ENCODE measurements around the gene ARHGEF28. TPM values are rescaled to one million over a fixed set of nuclear protein-coding genes. Genes with fewer than 3 reads are reported as not detected.

Gene ARHGEF28
- total and polyA plus RNA-seq, 8 donors: 13.9 to 156 (median 55.7) TPM

DNA sequence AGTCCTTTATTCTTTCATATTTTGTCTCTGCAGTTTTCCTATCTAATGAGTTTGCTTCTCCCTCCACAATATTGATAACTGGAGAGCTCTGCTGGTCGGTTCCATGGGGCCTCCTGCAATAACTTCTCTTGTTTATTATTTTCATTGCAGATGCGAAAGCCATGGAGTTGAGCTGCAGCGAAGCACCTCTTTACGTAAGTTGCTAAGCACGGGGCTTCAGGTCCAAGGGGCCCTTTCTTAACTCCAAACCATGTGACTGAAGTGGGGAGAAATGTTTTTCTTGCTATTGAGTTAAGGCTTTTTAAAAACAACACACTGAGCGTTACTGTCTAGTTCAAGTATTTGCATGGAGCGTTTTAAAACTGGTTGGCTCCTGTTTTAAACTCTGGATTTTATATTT lies 58.7 kb downstream of the ARHGEF28 start:
- Histone ChIP-seq H3K36me3 (peaks cover 0 to 12% (median 3%) of the 10 kb centered on the region in 4 donors), H3K27me3 (no peaks in the 10 kb centered on the region), H3K27ac (no peak overlapping the region), H3K4me1 (no peaks in the 10 kb centered on the region), H3K4me3 (no peak overlapping the region), H3K9me3 (no peaks in the 10 kb centered on the region)
- DNase-seq: no peak
- 79 to 90% (median 82%) methylated on average over 7 of the region's 7 CpGs for WGBS, 5 donors
- TF ChIP-seq POLR2AphosphoS5 (IDR thresholded peaks at IDR 0.05) (no peak), EP300 (IDR thresholded peaks at IDR 0.05) (no peak), POLR2A (IDR thresholded peaks at IDR 0.05) (no peak)
- TF ChIP-seq, protein P1, sequence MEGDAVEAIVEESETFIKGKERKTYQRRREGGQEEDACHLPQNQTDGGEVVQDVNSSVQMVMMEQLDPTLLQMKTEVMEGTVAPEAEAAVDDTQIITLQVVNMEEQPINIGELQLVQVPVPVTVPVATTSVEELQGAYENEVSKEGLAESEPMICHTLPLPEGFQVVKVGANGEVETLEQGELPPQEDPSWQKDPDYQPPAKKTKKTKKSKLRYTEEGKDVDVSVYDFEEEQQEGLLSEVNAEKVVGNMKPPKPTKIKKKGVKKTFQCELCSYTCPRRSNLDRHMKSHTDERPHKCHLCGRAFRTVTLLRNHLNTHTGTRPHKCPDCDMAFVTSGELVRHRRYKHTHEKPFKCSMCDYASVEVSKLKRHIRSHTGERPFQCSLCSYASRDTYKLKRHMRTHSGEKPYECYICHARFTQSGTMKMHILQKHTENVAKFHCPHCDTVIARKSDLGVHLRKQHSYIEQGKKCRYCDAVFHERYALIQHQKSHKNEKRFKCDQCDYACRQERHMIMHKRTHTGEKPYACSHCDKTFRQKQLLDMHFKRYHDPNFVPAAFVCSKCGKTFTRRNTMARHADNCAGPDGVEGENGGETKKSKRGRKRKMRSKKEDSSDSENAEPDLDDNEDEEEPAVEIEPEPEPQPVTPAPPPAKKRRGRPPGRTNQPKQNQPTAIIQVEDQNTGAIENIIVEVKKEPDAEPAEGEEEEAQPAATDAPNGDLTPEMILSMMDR (IDR thresholded peaks at IDR 0.05): no peak
- intact Hi-C loops (cut with DNase I; ENCODE audit: low total_unique reads): no loop called here

DNA sequence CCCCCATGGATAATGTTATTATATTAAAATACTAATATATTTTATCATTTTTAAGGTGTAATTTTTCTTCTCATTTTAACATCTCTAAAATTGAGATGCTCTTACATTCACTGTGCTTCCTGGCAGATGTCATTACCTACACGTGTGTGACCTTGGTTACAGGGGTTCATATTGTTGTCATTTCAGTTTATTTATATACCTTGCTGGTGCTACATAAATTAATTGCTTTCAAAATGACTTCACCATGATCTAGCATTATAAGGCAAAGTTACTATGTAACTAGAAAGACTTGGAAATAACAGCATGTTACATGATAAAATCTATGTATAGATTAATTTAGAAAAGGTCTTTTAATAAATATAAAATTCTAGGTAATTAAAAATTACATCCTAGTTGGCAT lies 60.9 kb downstream of the ARHGEF28 start:
- H3K27me3 ChIP-seq: no peaks in the 10 kb centered on the region
- no peaks in the 10 kb centered on the region for H3K4me1 ChIP-seq
- H3K36me3 ChIP-seq: peaks cover 0 to 12% (median 3%) of the 10 kb centered on the region in 4 donors
- 29 to 51% (median 40%) methylated on average over 1 of the region's 1 CpG for whole genome bisulfite sequencing, 5 donors
- H3K27ac ChIP-seq: no peak overlapping the region
- no peaks in the 10 kb centered on the region for H3K9me3 ChIP-seq
- H3K4me3 ChIP-seq: no peak overlapping the region
- no peak for DNase-seq
- intact Hi-C loops (cut with DNase I; ENCODE audit: low total_unique reads): no loop called here
- TF ChIP-seq, protein P1 (IDR thresholded peaks at IDR 0.05): no peak

DNA sequence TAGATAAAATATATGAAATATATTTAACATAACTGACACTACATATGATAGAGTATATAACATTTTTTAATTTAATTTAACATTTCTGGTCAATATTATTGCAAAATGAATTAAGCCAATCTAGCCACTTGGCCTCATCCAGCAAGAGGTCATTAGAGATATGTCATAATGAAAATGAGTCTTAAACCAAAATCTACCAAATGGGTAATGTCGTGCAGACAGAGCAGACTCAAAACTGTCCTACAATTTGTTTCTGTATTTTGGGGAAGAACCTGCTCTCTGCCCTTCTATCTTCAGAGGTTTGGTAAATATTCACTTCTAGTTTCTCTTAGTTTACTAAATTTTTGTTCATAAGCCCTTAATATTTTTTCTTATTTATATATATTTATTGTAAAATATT lies 61.4 kb downstream of the ARHGEF28 start:
- WGBS, 5 donors: 76 to 88% (median 86%) methylated on average over 1 of the region's 1 CpG
- DNase-seq: no peak
- Histone ChIP-seq H3K27ac (no peak overlapping the region), H3K27me3 (no peaks in the 10 kb centered on the region), H3K9me3 (no peaks in the 10 kb centered on the region), H3K4me3 (no peak overlapping the region), H3K36me3 (peaks cover 0 to 12% (median 3%) of the 10 kb centered on the region in 4 donors), H3K4me1 (no peaks in the 10 kb centered on the region)
- TF ChIP-seq POLR2AphosphoS5 (IDR thresholded peaks at IDR 0.05) (no peak), POLR2A (IDR thresholded peaks at IDR 0.05) (no peak), EP300 (IDR thresholded peaks at IDR 0.05) (no peak)
- TF ChIP-seq, protein P1 (IDR thresholded peaks at IDR 0.05): no peak
- intact Hi-C loops (cut with DNase I; ENCODE audit: low total_unique reads): no loop called here

DNA sequence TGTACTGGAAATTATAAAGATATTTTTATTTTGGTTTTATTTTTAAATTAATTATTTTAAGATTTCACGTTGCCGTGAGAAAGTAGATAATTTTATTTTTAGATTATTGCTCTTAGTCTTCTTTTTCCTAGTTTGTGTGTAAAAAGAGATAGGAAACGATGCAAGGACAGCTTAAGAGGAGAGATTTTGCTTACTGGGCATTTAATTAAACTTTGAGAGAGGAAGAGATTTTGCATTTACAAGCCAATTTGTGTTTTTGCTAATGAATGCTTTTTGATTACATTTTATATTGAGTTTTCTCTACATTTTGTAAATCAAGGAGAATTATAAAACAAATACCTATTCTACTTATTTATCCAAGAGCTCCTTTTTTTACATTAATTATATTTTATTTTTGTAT lies 64.0 kb downstream of the ARHGEF28 start:
- Histone ChIP-seq H3K36me3 (peaks cover 0 to 12% (median 3%) of the 10 kb centered on the region in 4 donors), H3K27ac (no peak overlapping the region), H3K9me3 (no peaks in the 10 kb centered on the region), H3K4me1 (peaks cover 14 to 22% (median 20%) of the 10 kb centered on the region in 4 donors), H3K27me3 (no peaks in the 10 kb centered on the region), H3K4me3 (no peak overlapping the region)
- intact Hi-C loops (cut with DNase I; ENCODE audit: low total_unique reads): no loop called here
- DNase-seq: no peak
- TF ChIP-seq POLR2AphosphoS5 (IDR thresholded peaks at IDR 0.05) (no peak), POLR2A (IDR thresholded peaks at IDR 0.05) (no peak), EP300 (IDR thresholded peaks at IDR 0.05) (no peak)
- TF ChIP-seq, protein P1 (IDR thresholded peaks at IDR 0.05): no peak
- 78 to 92% (median 86%) methylated on average over 3 of the region's 3 CpGs for WGBS, 5 donors
